K562 (cell line): ENCODE results near the gene ZNF837. TPM values are rescaled to one million over a fixed set of nuclear protein-coding genes. Genes with fewer than 3 reads are reported as not detected.

Experiments
- ATAC-seq: fragments of 200-7000 bp; cut with Tn5 transposase; 3 replicates; pipeline ENCODE4 v1.9.1; 2020; ENCODE audit warnings: moderate library complexity
- BruUV-seq: library from RNA; stranded (reverse); fragments of 400-500 nt; replicated peaks from 2 replicates; lab custom pipeline; 2021; lab: Mats Ljungman, UMichigan
- CTCF ChIA-PET: fragments of 300-600 bp; formaldehyde crosslinking; extraction: SDS; loops from one replicate; lab custom pipeline; 2021; ENCODE audit warnings: low intra/inter-chr PET ratio; lab: Yijun Ruan, JAX
- POLR2A ChIA-PET: fragments of 300-600, 350-650 bp; sonication (Branson Sonifier 250); formaldehyde crosslinking; extraction: SDS; loops from one replicate; lab custom pipeline; 2021; ENCODE audit warnings: antibody characterized with exemption, inconsistent platforms; lab: Yijun Ruan, JAX
- DNase-seq, 4 experiments: peaks; one replicate each; pipeline versions ENCODE4 v3.0.0 to v3.0.0-alpha.2; 2011 to 2018; ENCODE audit warnings: low spot score in 3 of 4, mixed read lengths in 3 of 4; ENCODE audit errors: extremely low read depth in 1 of 4
- FAIRE-seq: peaks from 2 replicates; lab custom pipeline; 2011; peaks lifted over from hg19 to GRCh38; lab: Jason Lieb, UNC
- H2AFZ ChIP-seq: 2 replicates; pipeline ENCODE4 v1.6.0; 2011; ENCODE audit warnings: low read depth, low read length, control low read depth, inconsistent platforms
- H3K27ac ChIP-seq: fragments of 200-600 bp; 3 replicates; pipeline ENCODE4 v1.8.0; 2011; ENCODE audit warnings: low read depth, mild to moderate bottlenecking, control low read depth, inconsistent platforms, low read length, moderate library complexity, mixed read lengths; ENCODE audit errors: extremely low read depth
- H3K27me3 ChIP-seq, 2 experiments: fragments of 300-600 bp in 1 of 2; 2 replicates in 1 of 2; 3 replicates in 1 of 2; pipeline versions ENCODE4 v1.6.0 to v1.8.0; 2011; ENCODE audit warnings: inconsistent platforms in 2 of 2, low read length in 2 of 2, mild to moderate bottlenecking in 1 of 2, mixed read lengths in 1 of 2, moderate library complexity in 1 of 2; ENCODE audit not compliant: control insufficient read depth in 2 of 2, insufficient read depth in 2 of 2
- H3K36me3 ChIP-seq: fragments of 300-600 bp; 3 replicates; pipeline ENCODE4 v1.8.0; 2011; ENCODE audit warnings: mild to moderate bottlenecking, low read length, inconsistent platforms; ENCODE audit not compliant: control insufficient read depth, insufficient read depth
- H3K4me1 ChIP-seq, 2 experiments: fragments of 200-600 bp in 1 of 2; replicated peaks in 1 of 2; 2 replicates in 1 of 2; 3 replicates in 1 of 2; pipeline versions ENCODE4 v1.5.1 to v1.8.0; 2011; ENCODE audit warnings: inconsistent platforms in 2 of 2, low read length in 2 of 2, mild to moderate bottlenecking in 1 of 2, mixed read lengths in 1 of 2, moderate library complexity in 1 of 2; ENCODE audit not compliant: control insufficient read depth in 2 of 2, insufficient read depth in 2 of 2
- H3K4me2 ChIP-seq: 2 replicates; pipeline ENCODE4 v1.6.1; 2011; ENCODE audit warnings: low read length, control low read depth, inconsistent platforms, mixed read lengths; ENCODE audit not compliant: insufficient read depth
- H3K4me3 ChIP-seq: fragments of 200-600 bp; sonication (generic), shearing (Covaris generic); 2 replicates; pipeline ENCODE4 v1.5.1; 2016; ENCODE audit warnings: control low read depth, inconsistent platforms
- H3K79me2 ChIP-seq: fragments of 200-600 bp; 3 replicates; pipeline ENCODE4 v1.8.0; 2011; ENCODE audit warnings: low read length, inconsistent platforms; ENCODE audit not compliant: control insufficient read depth, insufficient read depth
- H3K9ac ChIP-seq, 2 experiments: 2 replicates each; pipeline versions ENCODE4 v1.6.0 to v1.6.1; 2011; ENCODE audit warnings: low read depth in 2 of 2, low read length in 2 of 2, control low read depth in 1 of 2, inconsistent platforms in 1 of 2, mild to moderate bottlenecking in 1 of 2, mixed read lengths in 1 of 2; ENCODE audit not compliant: insufficient read depth in 1 of 2
- H3K9me1 ChIP-seq: one replicate; pipeline ENCODE4 v1.6.0; 2011; ENCODE audit warnings: inconsistent platforms, mild to moderate bottlenecking, low read length, moderate library complexity; ENCODE audit not compliant: control insufficient read depth, insufficient read depth
- H3K9me3 ChIP-seq: replicated peaks from 2 replicates; pipeline ENCODE4 v1.5.1; 2011; ENCODE audit warnings: low read depth, low read length, inconsistent platforms; ENCODE audit not compliant: control insufficient read depth, insufficient read depth
- H4K20me1 ChIP-seq: replicated peaks from 2 replicates; pipeline ENCODE4 v1.6.1; 2011; ENCODE audit warnings: low read length, inconsistent platforms, mixed read lengths; ENCODE audit not compliant: control insufficient read depth, insufficient read depth
- CAMTA2 ChIP-seq: fragments of 250-450 bp; sonication (Bioruptor Pico); conservative IDR thresholded peaks from 2 replicates; pipeline ENCODE4 v1.5.1; 2022
- HNRNPK ChIP-seq: fragments of 200-400 bp; formaldehyde crosslinking; IDR thresholded peaks from one replicate; pipeline ENCODE4 v1.6.1; 2018; ENCODE audit warnings: mild to moderate bottlenecking, low read depth, low read length; ENCODE audit not compliant: poor library complexity, severe bottlenecking
- POLR2B ChIP-seq: fragments of 450-650 bp; IDR thresholded peaks from 2 replicates; pipeline ENCODE4 v1.6.1; 2018; ENCODE audit warnings: low read depth; ENCODE audit not compliant: partially characterized antibody
- PYGO2 ChIP-seq: fragments of 450-650 bp; IDR thresholded peaks from 2 replicates; pipeline ENCODE4 v1.6.1; 2016; ENCODE audit warnings: mild to moderate bottlenecking, missing genetic modification characterization, moderate library complexity, missing compliant biosample characterization
- RFX5 ChIP-seq: IDR thresholded peaks from 2 replicates; pipeline ENCODE4 v1.6.1; 2011; ENCODE audit warnings: low read depth, mild to moderate bottlenecking, improper control_type of control experiment, low read length
- ZNF316 ChIP-seq: fragments of 450-650 bp; IDR thresholded peaks from 2 replicates; pipeline ENCODE4 v1.6.1; 2016
- ZNF644 ChIP-seq: fragments of 200-800 bp; sonication (Bioruptor generic); IDR thresholded peaks from 2 replicates; pipeline ENCODE4 v1.6.1; 2016; ENCODE audit warnings: low read depth, missing genetic modification characterization, missing compliant biosample characterization
- WGBS: fragments of 100-300 bp; shearing (Covaris generic); methylation state at CpG from one replicate; pipeline ENCODE4 v1.1.6; 2016; ENCODE audit warnings: low coverage, mixed read lengths; ENCODE audit not compliant: insufficient coverage; ENCODE audit errors: missing lambda C conversion rate; 5-methylcytosine and 5-hydroxymethylcytosine counted together
- in situ Hi-C: fragments of 300-500 bp; cut with MboI; formaldehyde crosslinking; loops from 4 replicates; pipeline ENCODE4 v1.15.0; 2018; ENCODE audit warnings: inconsistent platforms, mixed read lengths
- intact Hi-C: fragments of 100-400 bp; cut with micrococcal nuclease; formaldehyde crosslinking; loops from 2 replicates; pipeline ENCODE4 v1.14.2; 2022
- polyA plus RNA-seq, 8 experiments: library from polyadenylated mRNA; depleted of rRNA in 4 of 8; stranded (reverse) in 5 of 8; unstranded in 3 of 8; fragments of >200 nt; fragmentation: Nextera tagmentation in 2 of 8; fragmentation: Illumina TruSeq in 1 of 8; extraction: Ambion mirVana in 2 of 8; extraction: Trizol in 1 of 8; gene quantifications; 2 replicates each; pipeline versions ENCODE4 v1.2.1 to v1.2.3, GENCODE V29; 2011 to 2014; ENCODE audit warnings: inconsistent platforms in 1 of 8, missing spikeins in 1 of 8
- total RNA-seq, 7 experiments: library from RNA; depleted of rRNA in 6 of 7; stranded (reverse); fragments of >200 nt in 6 of 7; fragmentation: Illumina TruSeq in 2 of 7; extraction: Trizol in 2 of 7; gene quantifications; 2 replicates each; pipeline versions ENCODE4 v1.2.1 to v1.2.3, GENCODE V29; 2011 to 2021; ENCODE audit warnings: low replicate concordance in 1 of 7
- TF ChIP-seq, protein P1 (sequence below): conservative IDR thresholded peaks from 2 replicates; pipeline ENCODE4 v1.6.1; 2011; ENCODE audit warnings: low read depth, mild to moderate bottlenecking, low read length; ENCODE audit not compliant: control insufficient read depth
- TF ChIP-seq, protein P2 (sequence below): sonication (generic); formaldehyde crosslinking; IDR thresholded peaks from 2 replicates; pipeline ENCODE4 v1.8.1; 2023; ENCODE audit warnings: mild to moderate bottlenecking, missing genetic modification reagents, moderate library complexity
- TF ChIP-seq, protein P3 (sequence below): fragments of 450-650 bp; IDR thresholded peaks from 2 replicates; pipeline ENCODE4 v1.7.0; 2016; ENCODE audit warnings: borderline replicate concordance

ZNF837 gene
- total and polyA plus RNA-seq, 9 of the 15 experiments (the other 6 are each of a cell fraction or from before 2014, with no cell fraction given): 0.11 to 2.1 (median 0.57) TPM; not detected in 4

DNA sequence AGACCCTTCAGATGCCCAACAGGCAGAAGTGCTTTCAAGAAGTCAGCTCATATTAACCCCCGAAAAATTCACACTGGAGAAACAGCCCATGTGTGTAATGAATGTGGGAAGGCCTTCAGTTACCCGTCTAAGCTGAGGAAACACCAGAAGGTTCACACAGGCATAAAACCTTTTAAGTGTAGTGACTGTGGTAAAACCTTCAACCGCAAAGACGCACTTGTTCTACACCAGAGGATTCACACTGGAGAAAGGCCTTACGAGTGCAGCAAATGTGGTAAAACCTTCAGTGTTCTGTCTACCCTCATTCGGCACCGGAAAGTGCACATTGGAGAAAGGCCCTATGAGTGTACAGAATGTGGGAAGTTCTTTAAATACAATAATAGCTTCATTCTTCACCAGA, 36.2 kb upstream of the ZNF837 start:
- Histone ChIP-seq H3K27me3 (no peaks in the 10 kb centered on the region), H3K9ac (no peak overlapping the region), H3K9me3 (0 out of 2 replicates have a peak, but pooled peaks cover 3% of the 10 kb centered on the region), H4K20me1 (no peaks in the 10 kb centered on the region), H3K27ac (no peak overlapping the region), H3K79me2 (peaks cover 19% of the 10 kb centered on the region), H3K4me1 (no peaks in the 10 kb centered on the region)
- ATAC-seq (no peak), FAIRE-seq (no peak)
- in situ Hi-C loops: no loop called here
- no peak for TF ChIP-seq HNRNPK
- TF ChIP-seq ZNF316: no peak
- TF ChIP-seq, protein P1, sequence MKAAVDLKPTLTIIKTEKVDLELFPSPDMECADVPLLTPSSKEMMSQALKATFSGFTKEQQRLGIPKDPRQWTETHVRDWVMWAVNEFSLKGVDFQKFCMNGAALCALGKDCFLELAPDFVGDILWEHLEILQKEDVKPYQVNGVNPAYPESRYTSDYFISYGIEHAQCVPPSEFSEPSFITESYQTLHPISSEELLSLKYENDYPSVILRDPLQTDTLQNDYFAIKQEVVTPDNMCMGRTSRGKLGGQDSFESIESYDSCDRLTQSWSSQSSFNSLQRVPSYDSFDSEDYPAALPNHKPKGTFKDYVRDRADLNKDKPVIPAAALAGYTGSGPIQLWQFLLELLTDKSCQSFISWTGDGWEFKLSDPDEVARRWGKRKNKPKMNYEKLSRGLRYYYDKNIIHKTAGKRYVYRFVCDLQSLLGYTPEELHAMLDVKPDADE: no peak
- TF ChIP-seq, all 486 proteins: peak for 0
- 98% methylated on average over 7 of the region's 7 CpGs for WGBS
- ChIA-PET CTCF (no interaction called here), POLR2A (interaction anchor here (0.9 to 1.2 kb wide), 2 partner anchors 9 to 46 kb away, joined by 3 to 4 read pairs; partner anchors contain the start of gene ZNF584)
- TSS peak; percentile 30 for BruUV-seq
- no peak for DNase-seq
- intact Hi-C loops: no loop called here
- Histone ChIP-seq H3K36me3 (peaks cover 67% of the 10 kb centered on the region), H3K4me3 (no peak overlapping the region), H3K9me1 (no peaks in the 10 kb centered on the region), H3K4me2 (no peak overlapping the region), H2AFZ (no peak overlapping the region)

DNA sequence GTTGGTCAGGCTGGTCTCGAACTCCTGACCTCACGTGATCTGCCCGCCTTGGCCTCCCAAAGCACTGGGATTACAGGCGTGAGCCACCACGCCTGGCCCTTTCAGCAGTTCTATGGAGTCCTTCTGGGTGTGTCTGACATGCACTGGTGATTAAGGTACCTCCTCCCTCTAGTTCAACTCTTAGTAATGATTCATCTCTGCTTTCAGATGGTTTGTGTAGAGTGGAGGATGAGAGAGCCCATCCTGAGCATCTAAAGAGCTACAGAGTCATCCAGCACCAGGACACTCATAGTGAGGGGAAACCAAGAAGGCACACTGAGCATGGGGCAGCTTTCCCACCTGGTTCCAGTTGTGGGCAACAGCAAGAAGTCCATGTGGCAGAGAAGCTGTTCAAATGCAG, 35.8 kb upstream of the ZNF837 start:
- H4K20me1 ChIP-seq: no peaks in the 10 kb centered on the region
- no peaks in the 10 kb centered on the region for H3K9me1 ChIP-seq
- 0 out of 2 replicates have a peak, but pooled peaks cover 3% of the 10 kb centered on the region for H3K9me3 ChIP-seq
- H3K4me3 ChIP-seq: no peak overlapping the region
- FAIRE-seq (no peak), DNase-seq (no peak), ATAC-seq (no peak)
- H3K79me2 ChIP-seq: peaks cover 19% of the 10 kb centered on the region
- H3K4me1 ChIP-seq: no peaks in the 10 kb centered on the region
- WGBS: 96% methylated on average over 5 of the region's 5 CpGs
- intact Hi-C loops: no loop called here
- H3K27ac ChIP-seq: no peak overlapping the region
- H3K27me3 ChIP-seq: no peaks in the 10 kb centered on the region
- ChIA-PET CTCF (no interaction called here), POLR2A (interaction anchor here (0.9 to 1.2 kb wide), 2 partner anchors 8 to 47 kb away, joined by 3 to 4 read pairs; partner anchors contain the start of gene ZNF584)
- H3K4me2 ChIP-seq: no peak overlapping the region
- no peak overlapping the region for H2AFZ ChIP-seq
- H3K36me3 ChIP-seq: peaks cover 64% of the 10 kb centered on the region
- no peak overlapping the region for H3K9ac ChIP-seq
- in situ Hi-C loops: no loop called here
- BruUV-seq: no TSS peak
- TF ChIP-seq, protein P2, sequence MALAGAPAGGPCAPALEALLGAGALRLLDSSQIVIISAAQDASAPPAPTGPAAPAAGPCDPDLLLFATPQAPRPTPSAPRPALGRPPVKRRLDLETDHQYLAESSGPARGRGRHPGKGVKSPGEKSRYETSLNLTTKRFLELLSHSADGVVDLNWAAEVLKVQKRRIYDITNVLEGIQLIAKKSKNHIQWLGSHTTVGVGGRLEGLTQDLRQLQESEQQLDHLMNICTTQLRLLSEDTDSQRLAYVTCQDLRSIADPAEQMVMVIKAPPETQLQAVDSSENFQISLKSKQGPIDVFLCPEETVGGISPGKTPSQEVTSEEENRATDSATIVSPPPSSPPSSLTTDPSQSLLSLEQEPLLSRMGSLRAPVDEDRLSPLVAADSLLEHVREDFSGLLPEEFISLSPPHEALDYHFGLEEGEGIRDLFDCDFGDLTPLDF (CRISPR knock-in tag): no peak
- TF ChIP-seq, protein P3, sequence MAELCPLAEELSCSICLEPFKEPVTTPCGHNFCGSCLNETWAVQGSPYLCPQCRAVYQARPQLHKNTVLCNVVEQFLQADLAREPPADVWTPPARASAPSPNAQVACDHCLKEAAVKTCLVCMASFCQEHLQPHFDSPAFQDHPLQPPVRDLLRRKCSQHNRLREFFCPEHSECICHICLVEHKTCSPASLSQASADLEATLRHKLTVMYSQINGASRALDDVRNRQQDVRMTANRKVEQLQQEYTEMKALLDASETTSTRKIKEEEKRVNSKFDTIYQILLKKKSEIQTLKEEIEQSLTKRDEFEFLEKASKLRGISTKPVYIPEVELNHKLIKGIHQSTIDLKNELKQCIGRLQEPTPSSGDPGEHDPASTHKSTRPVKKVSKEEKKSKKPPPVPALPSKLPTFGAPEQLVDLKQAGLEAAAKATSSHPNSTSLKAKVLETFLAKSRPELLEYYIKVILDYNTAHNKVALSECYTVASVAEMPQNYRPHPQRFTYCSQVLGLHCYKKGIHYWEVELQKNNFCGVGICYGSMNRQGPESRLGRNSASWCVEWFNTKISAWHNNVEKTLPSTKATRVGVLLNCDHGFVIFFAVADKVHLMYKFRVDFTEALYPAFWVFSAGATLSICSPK: no peak
- TF ChIP-seq RFX5: no peak
- TF ChIP-seq POLR2B: no peak
- TF ChIP-seq CAMTA2: no peak
- no peak for TF ChIP-seq PYGO2
- TF ChIP-seq ZNF644 (tag): no peak
